ENCODE data around the gene CHKA.

DNA sequence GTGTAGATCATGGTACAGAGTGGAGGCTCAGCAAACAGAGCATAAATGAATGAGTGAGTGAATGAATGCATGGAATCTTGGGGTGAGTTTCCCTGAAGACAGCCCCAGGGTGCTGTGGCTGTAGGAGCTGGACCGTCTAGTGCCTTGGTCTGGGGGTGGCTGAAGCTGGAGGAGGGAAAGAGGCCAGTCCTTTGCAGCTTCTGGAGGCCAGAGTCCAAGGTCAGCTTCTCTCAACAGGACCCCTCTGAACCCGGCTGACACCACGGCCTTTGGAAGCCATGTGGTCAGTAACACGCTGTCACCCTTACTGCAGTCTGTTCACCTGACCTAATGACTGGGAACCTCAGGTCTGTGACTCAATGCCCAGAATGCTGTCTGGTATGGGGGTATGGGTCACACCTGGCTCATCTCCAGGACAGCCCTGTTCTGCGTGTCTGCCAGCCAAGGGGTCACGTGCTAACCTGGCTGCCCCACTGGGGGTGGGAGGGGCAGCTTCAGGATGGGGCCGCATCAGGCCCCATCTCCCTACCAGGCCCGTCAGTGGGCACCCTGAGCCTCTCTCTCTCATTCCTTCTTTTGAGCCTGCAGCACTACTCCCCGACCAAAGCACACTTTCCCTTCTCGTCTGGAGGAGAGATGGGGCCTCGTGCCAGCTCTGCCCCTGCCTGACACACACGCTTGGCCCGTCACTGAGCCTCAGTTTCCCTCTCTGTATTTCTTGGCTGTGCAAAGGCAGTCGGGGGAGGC is 24.1 kb upstream of the CHKA start:
- no peak for TF ChIP-seq POLR2A (IDR thresholded peaks at IDR 0.05)
- no peak for TF ChIP-seq CTCF (IDR thresholded peaks at IDR 0.05)

Data from body of pancreas (tissue), 4 donors.